IPS-11a (cell line): ENCODE measurements around the gene NPR2.

Experiments
- H3K4me3 ChIP-seq: one replicate; pipeline ENCODE4 v1.5.1; 2013; ENCODE audit warnings: low read depth, low read length, control low read depth

Gene NPR2

GRCh38 chr9:35798658-35799374 is 7.4 kb downstream of the NPR2 start:
- H3K4me3 ChIP-seq: no peak overlapping the region

GRCh38 chr9:35800530-35800929 is 9.1 kb downstream of the NPR2 start:
- H3K4me3 ChIP-seq: no peak overlapping the region

- no peak overlapping the region for H3K4me3 ChIP-seq
Measured at GRCh38 chr9:35801328-35802128, 10.1 kb downstream of the NPR2 start.

- no peak overlapping the region for H3K4me3 ChIP-seq
Measured at GRCh38 chr9:35806101-35806500, 14.7 kb downstream of the NPR2 start.

GRCh38 chr9:35808433-35808832 is 17.0 kb downstream of the NPR2 start:
- no peak overlapping the region for H3K4me3 ChIP-seq

GRCh38 chr9:35810122-35810521 is 18.7 kb downstream of the NPR2 start:
- no peak overlapping the region for H3K4me3 ChIP-seq

GRCh38 chr9:35811381-35812024 is 20.1 kb downstream of the NPR2 start:
- H3K4me3 ChIP-seq: peak overlapping the region; percentile 60

GRCh38 chr9:35812025-35812602 is 20.7 kb downstream of the NPR2 start, which contains the start of gene SPAG8:
Gene SPAG8 (minus strand): TSS chr9:35812262. CDS start chr9:35812147, 115 bp downstream.
- H3K4me3 ChIP-seq: peak within 1 kb of the TSS; percentile 60

- no peak overlapping the region for H3K4me3 ChIP-seq
Measured at GRCh38 chr9:35813434-35814105, 22.2 kb downstream of the NPR2 start.

- peak overlapping the region; percentile 82 for H3K4me3 ChIP-seq
Measured at GRCh38 chr9:35814106-35814840, 22.9 kb downstream of the NPR2 start.

- peak within 1 kb of the TSS; percentile 82 for H3K4me3 ChIP-seq
Measured at GRCh38 chr9:35814841-35815543, 23.6 kb downstream of the NPR2 start, which contains the start of gene HINT2. Gene HINT2 (minus strand): TSS chr9:35815042. CDS start chr9:35814979, 63 bp downstream.

- H3K4me3 ChIP-seq: no peak overlapping the region
Measured at GRCh38 chr9:35816708-35817107, 25.3 kb downstream of the NPR2 start.

GRCh38 chr9:35818341-35818740 is 26.9 kb downstream of the NPR2 start:
- no peak overlapping the region for H3K4me3 ChIP-seq

GRCh38 chr9:35820076-35820475 is 28.7 kb downstream of the NPR2 start:
- no peak overlapping the region for H3K4me3 ChIP-seq

GRCh38 chr9:35822926-35823325 is 31.5 kb downstream of the NPR2 start:
- no peak overlapping the region for H3K4me3 ChIP-seq

GRCh38 chr9:35826071-35826701 is 34.8 kb downstream of the NPR2 start:
- H3K4me3 ChIP-seq: no peak overlapping the region

GRCh38 chr9:35827486-35827885 is 36.1 kb downstream of the NPR2 start:
- no peak overlapping the region for H3K4me3 ChIP-seq

GRCh38 chr9:35828716-35829083 is 37.3 kb downstream of the NPR2 start, which contains the start of gene FAM221B:
Gene FAM221B (minus strand): TSS chr9:35828732. CDS start chr9:35826161, 2,571 bp downstream.
- peak within 1 kb of the TSS; percentile 51 for H3K4me3 ChIP-seq
